Right cardiac atrium (tissue), 5 donors: ENCODE results near the gene ZNF90. TPM values are rescaled to one million over a fixed set of nuclear protein-coding genes. Genes with fewer than 3 reads are reported as not detected.
A peak's percentile ranks its signal among the peaks of the same experiment; 100 is the strongest.
"Not testable (repeated sequence)": the region's sequence is repeated elsewhere in the genome, so short reads cannot be mapped to it uniquely, and the experiment has no call there.

Source experiments
- ATAC-seq, 2 donors: fragments of 200-7000 bp; cut with Tn5 transposase; one replicate each; pipeline versions ENCODE4 v1.8.0 to v1.9.1; 2020; ENCODE audit warnings: moderate library complexity in 2 of 2, mild to moderate bottlenecking in 1 of 2
- DNase-seq, 3 donors: peaks; one replicate each; pipeline ENCODE4 v3.0.0-alpha.2; 2020
- H3K27ac ChIP-seq: one replicate; pipeline ENCODE4 v1.5.1; 2013; ENCODE audit warnings: mild to moderate bottlenecking, low read length, control low read depth, moderate library complexity
- H3K27me3 ChIP-seq: one replicate; pipeline ENCODE4 v1.6.1; 2013; ENCODE audit not compliant: control insufficient read depth, insufficient read depth
- H3K4me1 ChIP-seq: one replicate; pipeline ENCODE4 v1.6.1; 2013; ENCODE audit warnings: low read length; ENCODE audit not compliant: control insufficient read depth, insufficient read depth
- H3K4me3 ChIP-seq: one replicate; pipeline ENCODE4 v1.5.1; 2013; ENCODE audit warnings: low read length, control low read depth
- H3K9me3 ChIP-seq: one replicate; pipeline ENCODE4 v1.6.1; 2013; ENCODE audit warnings: low read length; ENCODE audit not compliant: control insufficient read depth
- WGBS: extraction: QIAGEN DNeasy Blood & Tissue Kit; methylation state at CpG from one replicate; pipeline ENCODE4 v1.1.7; 2013; 5-methylcytosine and 5-hydroxymethylcytosine counted together
- intact Hi-C, 4 donors: fragments of 100-400 bp; cut with DNase I; formaldehyde crosslinking; loops; one replicate each; pipeline versions ENCODE4 v1.11.0 to v1.14.0; 2022 to 2023
- polyA plus RNA-seq: library from polyadenylated mRNA; stranded (reverse); fragments of 200-250 nt; gene quantifications from one replicate; pipeline ENCODE4 v1.2.3, GENCODE V29; 2013
- total RNA-seq, 4 donors: library from RNA; stranded (reverse); fragmentation: NEBNext Ultra II Directional; extraction: Animal tissue kit (Norgen Biotek cat#: 25700); gene quantifications; one replicate each; pipeline ENCODE4 v1.2.1, GENCODE V29; 2021
- donor health status: healthy with polysubstance abuse.
- donor health status: DM: no; HTN: yes; CAD: no.
- donor health status: DM: no; HTN: no; CAD: no.
- donor health status: DM: no; HTN: yes; CAD: no; lungs with severe emphysema.
- donor health status: DM: yes; HTN: yes; CAD: no.

Gene ZNF90
- total and polyA plus RNA-seq, 5 donors: 0.88 to 2.5 (median 1.1) TPM

DNA sequence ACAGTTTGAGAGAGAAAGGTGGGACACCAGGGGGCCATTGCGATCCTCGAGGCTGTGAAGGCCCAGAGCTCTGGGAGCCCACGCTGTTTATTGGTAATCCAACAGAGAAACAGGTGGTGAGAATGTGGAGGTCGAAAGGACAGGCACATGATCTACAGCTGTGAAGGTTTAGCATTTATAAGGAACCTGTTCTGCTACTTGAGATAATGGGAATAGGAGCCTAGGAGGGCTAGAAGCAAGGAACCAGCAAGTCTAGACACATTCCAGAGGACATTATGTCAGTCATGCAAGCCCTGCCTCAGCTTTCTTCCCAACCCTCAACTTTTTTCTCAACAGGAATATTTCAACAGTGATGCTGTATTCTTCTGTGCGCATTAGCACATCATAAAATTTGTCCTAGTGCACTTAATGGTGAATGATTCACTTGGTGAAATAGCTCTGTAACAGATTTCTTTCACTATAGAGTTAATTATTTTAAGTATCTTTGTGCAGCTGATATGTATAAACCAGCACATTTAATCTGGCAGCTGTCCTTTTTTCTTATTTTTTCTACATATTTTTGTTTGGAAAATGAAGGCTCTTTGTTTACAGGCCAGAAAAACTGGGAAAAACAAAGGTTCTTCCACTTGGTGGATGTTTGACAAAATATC lies 25.4 kb downstream of the ZNF90 start:
- Histone ChIP-seq H3K9me3 (peaks cover 3% of the 10 kb centered on the region), H3K4me3 (no peak overlapping the region), H3K27ac (no peak overlapping the region), H3K27me3 (no peaks in the 10 kb centered on the region), H3K4me1 (no peaks in the 10 kb centered on the region)
- intact Hi-C loops: no loop called here
- ATAC-seq: no peak
- WGBS: 91% methylated on average over 5 of the region's 5 CpGs
- DNase-seq: no peak

DNA sequence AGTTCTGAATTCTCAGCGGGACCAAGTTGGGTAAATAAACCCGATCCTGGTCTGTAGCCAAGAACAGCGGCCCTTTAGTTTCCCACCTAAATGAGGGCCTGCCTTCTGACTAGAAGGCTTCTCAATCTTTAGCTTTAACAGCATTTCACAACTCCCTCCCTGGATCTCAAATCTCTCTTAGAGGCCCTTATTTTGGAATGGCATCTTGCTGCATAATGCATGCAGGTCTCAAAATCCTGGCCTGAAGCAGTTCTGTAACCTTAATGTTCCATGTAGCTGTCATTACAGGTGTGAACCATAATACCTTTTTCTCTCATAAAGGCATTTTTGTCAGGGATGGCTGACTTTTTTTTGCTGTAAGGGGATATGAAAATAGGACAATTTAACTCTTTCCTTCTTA lies 29.5 kb downstream of the ZNF90 start:
- ATAC-seq (no peak), DNase-seq (no peak)
- H3K27me3 ChIP-seq: no peaks in the 10 kb centered on the region
- 97% methylated on average over 3 of the region's 3 CpGs for WGBS
- intact Hi-C loops: no loop called here
- no peak overlapping the region for H3K4me3 ChIP-seq
- H3K27ac ChIP-seq: no peak overlapping the region
- H3K9me3 ChIP-seq: peaks cover 6% of the 10 kb centered on the region
- no peaks in the 10 kb centered on the region for H3K4me1 ChIP-seq

DNA sequence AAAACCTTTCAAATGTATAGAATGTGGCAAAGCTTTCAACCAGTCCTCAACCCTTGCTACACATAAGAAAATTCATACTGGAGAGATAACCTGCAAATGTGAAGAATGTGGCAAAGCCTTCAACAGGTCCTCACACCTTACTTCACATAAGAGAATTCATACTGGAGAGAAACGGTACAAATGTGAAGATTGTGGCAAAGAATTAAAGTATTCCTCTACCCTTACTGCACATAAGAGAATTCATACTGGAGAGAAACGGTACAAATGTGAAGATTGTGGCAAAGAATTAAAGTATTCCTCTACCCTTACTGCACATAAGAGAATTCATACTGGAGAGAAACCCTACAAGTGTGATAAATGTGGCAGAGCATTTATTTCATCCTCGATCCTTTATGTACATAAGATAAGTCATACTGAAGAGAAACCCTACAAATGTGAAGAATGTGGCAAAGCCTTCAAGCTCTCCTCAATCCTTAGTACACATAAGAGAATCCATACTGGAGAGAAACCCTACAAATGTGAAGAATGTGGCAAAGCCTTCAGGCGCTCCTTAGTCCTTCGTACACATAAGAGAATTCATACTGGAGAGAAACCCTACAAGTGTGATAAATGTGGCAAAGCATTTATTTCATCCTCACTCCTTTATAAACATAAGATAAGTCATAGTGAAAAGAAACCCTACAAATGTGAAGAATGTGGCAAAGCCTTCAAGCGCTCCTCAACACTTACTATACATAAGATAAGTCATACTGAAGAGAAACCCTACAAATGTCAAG lies 40.5 kb downstream of the ZNF90 start:
- H3K27me3 ChIP-seq, intact Hi-C loops, H3K4me3 ChIP-seq, H3K4me1 ChIP-seq, DNase-seq, ATAC-seq, H3K27ac ChIP-seq: not testable (repeated sequence)
- peaks cover 19% of the 10 kb centered on the region for H3K9me3 ChIP-seq
- WGBS: 98% methylated on average over 6 of the region's 6 CpGs

DNA sequence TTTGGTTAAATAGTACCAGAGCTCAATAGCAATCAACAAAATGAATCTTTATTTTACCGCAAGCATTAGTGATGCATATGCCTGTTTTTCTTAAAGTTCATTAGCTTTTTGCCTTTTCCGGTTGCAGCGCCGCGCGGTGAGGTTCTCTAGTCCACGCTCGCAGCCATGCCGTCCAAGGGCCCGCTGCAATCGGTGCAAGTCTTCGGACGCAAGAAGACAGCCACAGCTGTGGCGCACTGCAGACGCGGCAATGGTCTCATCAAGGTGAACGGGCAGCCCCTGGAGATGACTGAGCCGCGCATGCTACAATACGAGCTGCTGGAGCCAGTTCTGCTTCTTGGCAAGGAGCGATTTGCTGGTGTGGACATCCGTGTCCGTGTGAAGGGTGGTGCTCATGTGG lies 47.1 kb downstream of the ZNF90 start:
- H3K4me1 ChIP-seq: no peaks in the 10 kb centered on the region
- WGBS: 99% methylated on average over 23 of the region's 23 CpGs
- no peak overlapping the region for H3K27ac ChIP-seq
- H3K4me3 ChIP-seq: no peak overlapping the region
- no peak for ATAC-seq
- no peaks in the 10 kb centered on the region for H3K27me3 ChIP-seq
- H3K9me3 ChIP-seq: peaks cover 16% of the 10 kb centered on the region
- DNase-seq: no peak
- intact Hi-C loops: no loop called here

DNA sequence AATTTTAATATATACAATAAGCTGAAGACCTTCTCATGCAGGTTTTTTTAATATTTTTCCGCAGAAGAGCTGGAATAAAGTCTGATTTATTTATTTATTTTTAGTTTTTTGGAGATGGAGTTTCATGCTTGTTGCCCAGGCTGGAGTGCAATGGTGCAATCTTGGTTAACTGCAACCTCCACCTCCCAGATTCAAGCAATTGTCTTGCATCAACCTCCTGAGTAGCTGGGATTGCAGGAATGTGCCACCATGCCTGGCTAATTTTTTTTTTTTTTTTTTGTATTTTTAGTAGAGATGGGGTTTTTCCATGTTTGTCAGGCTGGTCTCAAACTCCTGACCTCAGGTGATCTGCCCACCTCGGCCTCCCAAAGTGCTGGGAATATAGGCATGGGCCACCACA lies 55.1 kb downstream of the ZNF90 start:
- H3K4me3 ChIP-seq, ATAC-seq, H3K27me3 ChIP-seq, H3K9me3 ChIP-seq, H3K27ac ChIP-seq, DNase-seq, H3K4me1 ChIP-seq, intact Hi-C loops: not testable (repeated sequence)
- 88% methylated on average over 2 of the region's 2 CpGs for WGBS

DNA sequence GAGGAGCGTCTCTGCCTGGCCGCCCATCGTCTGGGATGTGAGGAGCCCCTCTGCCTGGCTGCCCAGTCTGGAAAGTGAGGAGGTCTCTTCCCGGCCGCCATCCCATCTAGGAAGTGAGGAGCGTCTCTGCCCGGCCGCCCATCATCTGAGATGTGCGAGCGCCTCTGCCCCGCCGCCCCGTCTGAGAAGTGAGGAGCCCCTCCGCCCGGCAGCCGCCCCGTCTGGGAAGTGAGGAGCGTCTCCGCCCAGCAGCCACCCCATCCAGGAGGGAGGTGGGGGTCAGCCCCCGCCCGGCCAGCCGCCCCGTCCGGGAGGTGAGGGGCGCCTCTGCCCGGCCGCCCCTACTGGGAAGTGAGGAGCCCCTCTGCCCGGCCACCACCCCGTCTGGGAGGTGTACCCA lies 59.9 kb downstream of the ZNF90 start:
- H3K27ac ChIP-seq, H3K4me1 ChIP-seq, H3K27me3 ChIP-seq, intact Hi-C loops, ATAC-seq, H3K4me3 ChIP-seq, H3K9me3 ChIP-seq, DNase-seq: not testable (repeated sequence)
- 98% methylated on average over 26 of the region's 29 CpGs for WGBS

DNA sequence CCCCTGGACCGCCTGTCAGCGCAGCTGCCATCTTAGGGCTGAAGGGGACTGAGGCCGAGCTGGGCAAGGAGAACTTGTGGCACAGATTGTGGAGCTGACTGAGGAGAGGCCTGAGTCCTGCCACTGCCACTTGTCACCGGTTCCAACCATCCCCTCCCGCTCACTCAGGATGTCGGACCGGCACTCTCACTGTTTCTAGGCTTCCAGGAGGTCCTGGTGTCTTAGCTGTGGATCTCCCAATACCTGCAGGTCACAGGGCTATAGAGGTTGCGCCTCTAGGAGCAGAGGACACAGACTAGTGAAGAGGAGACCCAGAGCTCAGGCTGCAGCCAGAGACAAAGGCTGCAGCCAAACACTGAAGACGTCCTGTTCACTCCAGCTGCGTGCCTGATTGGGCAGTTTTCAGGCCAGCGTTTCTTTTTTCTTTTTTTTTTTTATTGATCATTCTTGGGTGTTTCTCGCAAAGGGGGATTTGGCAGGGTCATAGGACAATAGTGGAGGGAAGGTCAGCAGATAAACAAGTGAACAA lies 73.9 kb downstream of the ZNF90 start:
- intact Hi-C loops: no loop called here
- no peaks in the 10 kb centered on the region for H3K27me3 ChIP-seq
- ATAC-seq: no peak
- H3K4me1 ChIP-seq: no peaks in the 10 kb centered on the region
- no peak for DNase-seq
- H3K4me3 ChIP-seq: no peak overlapping the region
- H3K27ac ChIP-seq: no peak overlapping the region
- H3K9me3 ChIP-seq: no peaks in the 10 kb centered on the region
- WGBS: 77% methylated on average over 12 of the region's 12 CpGs

DNA sequence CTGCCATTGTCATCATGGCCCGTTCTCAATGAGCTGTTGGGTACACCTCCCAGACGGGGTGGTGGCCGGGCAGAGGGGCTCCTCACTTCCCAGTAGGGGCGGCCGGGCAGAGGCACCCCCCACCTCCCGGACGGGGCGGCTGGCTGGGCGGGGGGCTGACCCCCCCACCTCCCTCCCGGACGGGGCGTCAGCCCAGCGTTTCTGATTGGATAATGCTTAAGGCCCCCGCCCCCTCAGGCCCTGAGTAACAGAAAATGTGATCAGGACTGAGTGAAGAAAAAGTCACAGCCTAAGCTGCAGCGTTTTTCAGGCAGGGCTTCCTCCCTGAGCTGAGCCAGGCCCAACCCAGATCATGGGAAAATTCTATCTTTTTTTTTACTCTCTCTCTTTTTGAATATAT lies 74.7 kb downstream of the ZNF90 start:
- DNase-seq, H3K4me3 ChIP-seq, intact Hi-C loops, ATAC-seq, H3K4me1 ChIP-seq, H3K27ac ChIP-seq, H3K27me3 ChIP-seq, H3K9me3 ChIP-seq: not testable (repeated sequence)
- 63% methylated on average over 12 of the region's 15 CpGs for WGBS

DNA sequence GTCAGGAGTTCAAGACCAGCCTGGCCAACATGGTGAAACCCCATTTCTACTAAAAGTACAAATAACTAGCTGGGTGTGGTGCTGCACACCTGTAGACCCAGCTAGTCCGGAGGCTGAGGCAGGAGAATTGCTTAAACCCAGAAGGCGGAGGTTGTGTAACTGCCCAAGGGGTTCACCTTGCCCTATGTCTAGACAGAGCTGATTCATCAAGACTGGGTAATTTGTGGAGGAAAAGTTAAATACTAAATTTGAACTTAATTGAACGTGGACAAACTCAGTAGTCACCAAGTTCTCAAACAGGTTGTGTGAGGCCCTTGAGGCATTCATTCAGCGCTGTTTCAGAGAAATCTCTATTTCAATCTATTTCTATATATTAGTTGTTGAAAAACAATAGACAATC lies 75.5 kb downstream of the ZNF90 start:
- no peaks in the 10 kb centered on the region for H3K9me3 ChIP-seq
- WGBS: 92% methylated on average over 4 of the region's 4 CpGs
- no peak for DNase-seq
- H3K27ac ChIP-seq: no peak overlapping the region
- intact Hi-C loops: no loop called here
- H3K4me3 ChIP-seq: no peak overlapping the region
- H3K4me1 ChIP-seq: no peaks in the 10 kb centered on the region
- ATAC-seq: no peak
- H3K27me3 ChIP-seq: no peaks in the 10 kb centered on the region

DNA sequence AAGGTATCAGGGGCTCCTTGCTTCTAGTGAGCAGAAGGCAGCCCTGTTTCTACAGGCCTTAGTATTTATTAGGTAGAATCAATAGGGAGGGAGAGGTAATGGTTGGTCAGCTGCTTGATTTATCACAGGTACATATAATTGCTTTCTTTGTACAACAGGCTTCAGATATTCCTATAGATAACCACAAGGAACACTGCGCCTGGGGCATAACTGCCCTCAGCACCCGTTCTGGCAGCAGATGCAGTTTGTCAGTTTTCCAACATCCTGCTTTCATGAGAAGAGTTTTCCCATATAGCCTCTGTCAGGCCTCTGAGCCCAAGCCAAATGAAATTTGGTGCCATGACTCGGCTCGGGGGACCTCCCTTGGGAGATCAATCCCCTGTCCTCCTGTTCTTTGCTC lies 76.8 kb downstream of the ZNF90 start:
- Histone ChIP-seq H3K27me3 (no peaks in the 10 kb centered on the region), H3K4me1 (no peaks in the 10 kb centered on the region), H3K4me3 (no peak overlapping the region), H3K27ac (no peak overlapping the region), H3K9me3 (no peaks in the 10 kb centered on the region)
- 74% methylated on average over 4 of the region's 4 CpGs for WGBS
- ATAC-seq (no peak), DNase-seq (no peak)
- intact Hi-C loops: no loop called here

DNA sequence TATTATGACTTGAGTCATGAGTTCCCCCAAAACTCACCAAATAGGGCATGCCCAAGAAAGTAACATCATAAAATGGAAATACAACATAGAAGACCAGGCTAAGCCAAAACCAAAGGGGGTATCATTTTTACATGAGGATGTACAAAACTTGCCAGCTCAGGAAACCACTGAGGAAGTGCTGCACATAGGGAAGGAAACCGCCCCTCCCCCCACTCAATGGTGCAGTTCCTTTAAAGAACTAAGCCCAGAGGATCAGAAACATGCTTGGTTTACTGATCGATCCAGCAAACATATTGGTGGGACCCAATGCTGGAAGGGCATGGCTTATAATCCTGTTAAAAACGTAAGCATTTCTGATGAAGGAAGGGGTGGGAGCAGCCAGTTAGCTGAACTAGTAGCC lies 85.0 kb downstream of the ZNF90 start:
- WGBS: 58% methylated on average over 3 of the region's 3 CpGs
- ATAC-seq: no peak
- Histone ChIP-seq H3K27ac (no peak overlapping the region), H3K4me3 (no peak overlapping the region), H3K9me3 (no peaks in the 10 kb centered on the region), H3K4me1 (peaks cover under 1% of the 10 kb centered on the region), H3K27me3 (no peaks in the 10 kb centered on the region)
- intact Hi-C loops: loop anchor here in 1 of 4 donors (10.0 kb wide), 1 partner anchor 108 kb away; no protein-coding TSS in a partner anchor
- DNase-seq: peak in 1 of 3 donors; percentile 54
